NOMO-1 (cell line): ENCODE results near the gene FOSL1.
A peak's percentile ranks its signal among the peaks of the same experiment; 100 is the strongest.

Source experiments
- DNase-seq, 2 experiments: peaks; one replicate each; lab custom pipeline; 2025; ENCODE audit not compliant: unreplicated experiment in 2 of 2; lab: John Stamatoyannopoulos, UW

The FOSL1 gene

GRCh38 chr11:65920372-65920802 lies 20.2 kb upstream of the FOSL1 start:
- DNase-seq = no peak

- peak in 1 of 2 experiments; percentile 46 for DNase-seq
Observed at GRCh38 chr11:65919573-65920371, 19.6 kb upstream of the FOSL1 start.

GRCh38 chr11:65919141-65919572 lies 19.0 kb upstream of the FOSL1 start, which contains the start of gene DRAP1:
DRAP1 (plus strand) TSS chr11:65919426; CDS start chr11:65919502, 76 bp downstream.
- peak; percentile 95 to 99 for DNase-seq

GRCh38 chr11:65918211-65919140 lies 18.3 kb upstream of the FOSL1 start, which contains the start of gene C11orf68:
C11orf68 (minus strand) TSS chr11:65919062; CDS start chr11:65919031, 31 bp downstream.
- no peak for DNase-seq

- no peak for DNase-seq
Observed at GRCh38 chr11:65917434-65918210, 17.4 kb upstream of the FOSL1 start.

GRCh38 chr11:65917077-65917433 lies 16.9 kb upstream of the FOSL1 start:
- no peak for DNase-seq

GRCh38 chr11:65916391-65916790 lies 16.2 kb upstream of the FOSL1 start:
- DNase-seq = no peak

- DNase-seq = no peak
Observed at GRCh38 chr11:65915821-65916251, 15.6 kb upstream of the FOSL1 start.

GRCh38 chr11:65915101-65915820 lies 15.1 kb upstream of the FOSL1 start:
- no peak for DNase-seq

GRCh38 chr11:65912845-65913244 lies 12.7 kb upstream of the FOSL1 start:
- no peak for DNase-seq

GRCh38 chr11:65911682-65912568 lies 11.7 kb upstream of the FOSL1 start:
- no peak for DNase-seq

- no peak for DNase-seq
Observed at GRCh38 chr11:65907878-65908277, 7.7 kb upstream of the FOSL1 start.

- DNase-seq = no peak
Observed at GRCh38 chr11:65906602-65907001, 6.4 kb upstream of the FOSL1 start.

- no peak for DNase-seq
Observed at GRCh38 chr11:65903715-65904114, 3.5 kb upstream of the FOSL1 start.

- DNase-seq = no peak
Observed at GRCh38 chr11:65903068-65903481, 2.9 kb upstream of the FOSL1 start.

GRCh38 chr11:65900899-65901180 lies 652 bp upstream of the FOSL1 start:
- DNase-seq = no peak

- peak; percentile 44 to 61 for DNase-seq
Observed at GRCh38 chr11:65899356-65900124, 648 bp downstream of the FOSL1 start.

- DNase-seq = no peak
Observed at GRCh38 chr11:65898656-65899355, 1.4 kb downstream of the FOSL1 start.
